A204.1 (cell line): ENCODE data around the gene VPS39.
"Not testable (repeated sequence)": the region's sequence is repeated elsewhere in the genome, so short reads cannot be mapped to it uniquely, and the experiment has no call there.

Source experiments
- FAIRE-seq: peaks from 2 replicates; lab custom pipeline; 2012; peaks lifted over from hg19 to GRCh38; lab: Jason Lieb, UNC

The VPS39 gene, protein sequence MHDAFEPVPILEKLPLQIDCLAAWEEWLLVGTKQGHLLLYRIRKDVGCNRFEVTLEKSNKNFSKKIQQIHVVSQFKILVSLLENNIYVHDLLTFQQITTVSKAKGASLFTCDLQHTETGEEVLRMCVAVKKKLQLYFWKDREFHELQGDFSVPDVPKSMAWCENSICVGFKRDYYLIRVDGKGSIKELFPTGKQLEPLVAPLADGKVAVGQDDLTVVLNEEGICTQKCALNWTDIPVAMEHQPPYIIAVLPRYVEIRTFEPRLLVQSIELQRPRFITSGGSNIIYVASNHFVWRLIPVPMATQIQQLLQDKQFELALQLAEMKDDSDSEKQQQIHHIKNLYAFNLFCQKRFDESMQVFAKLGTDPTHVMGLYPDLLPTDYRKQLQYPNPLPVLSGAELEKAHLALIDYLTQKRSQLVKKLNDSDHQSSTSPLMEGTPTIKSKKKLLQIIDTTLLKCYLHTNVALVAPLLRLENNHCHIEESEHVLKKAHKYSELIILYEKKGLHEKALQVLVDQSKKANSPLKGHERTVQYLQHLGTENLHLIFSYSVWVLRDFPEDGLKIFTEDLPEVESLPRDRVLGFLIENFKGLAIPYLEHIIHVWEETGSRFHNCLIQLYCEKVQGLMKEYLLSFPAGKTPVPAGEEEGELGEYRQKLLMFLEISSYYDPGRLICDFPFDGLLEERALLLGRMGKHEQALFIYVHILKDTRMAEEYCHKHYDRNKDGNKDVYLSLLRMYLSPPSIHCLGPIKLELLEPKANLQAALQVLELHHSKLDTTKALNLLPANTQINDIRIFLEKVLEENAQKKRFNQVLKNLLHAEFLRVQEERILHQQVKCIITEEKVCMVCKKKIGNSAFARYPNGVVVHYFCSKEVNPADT

DNA sequence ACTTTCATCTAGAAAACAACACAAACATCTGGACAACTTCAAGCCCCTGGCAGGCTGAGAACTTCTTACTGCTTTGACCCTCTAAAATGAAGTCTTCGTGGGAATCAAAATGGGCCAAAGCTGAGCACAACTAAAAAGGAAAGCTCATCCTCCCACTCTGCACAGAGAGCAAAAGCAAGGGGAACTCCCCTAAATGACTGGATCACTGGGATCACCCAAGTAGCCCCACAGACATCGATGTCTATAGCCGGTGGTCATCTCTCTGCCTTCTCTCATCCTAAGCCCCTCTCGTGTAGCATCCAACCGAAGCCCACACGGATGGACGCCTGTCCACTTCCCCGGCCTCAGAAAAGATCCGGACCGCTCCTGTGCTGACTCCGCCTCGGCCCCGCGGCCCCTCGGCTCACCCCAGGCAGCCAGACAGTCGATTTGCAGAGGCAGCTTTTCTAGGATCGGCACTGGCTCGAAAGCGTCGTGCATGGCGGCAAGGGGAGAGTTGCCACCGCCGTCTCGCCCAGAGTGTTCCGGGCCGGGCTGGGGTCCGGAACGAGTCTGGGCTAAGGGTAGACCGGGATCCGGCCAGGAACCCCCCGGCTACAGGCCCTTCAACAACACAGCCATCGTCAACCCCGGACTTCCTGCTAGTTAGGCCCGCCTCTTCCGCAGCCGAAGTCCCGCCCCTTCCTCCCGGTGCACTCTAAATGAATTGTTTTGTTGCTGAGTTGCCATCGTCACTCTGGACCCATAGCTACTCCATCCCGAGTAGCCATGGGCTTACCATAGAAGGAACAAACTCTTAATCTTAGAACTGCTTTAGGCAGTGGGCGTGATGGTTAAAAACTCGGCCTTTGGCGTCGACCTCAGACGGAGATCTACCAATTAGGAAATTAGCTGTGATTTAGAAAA lies at the start of gene VPS39:
Gene VPS39, minus strand, starts transcription at position 631 of the 906 bp plus-strand sequence. Its CDS starts 151 bp downstream, at position 480.
- FAIRE-seq = no peak

DNA sequence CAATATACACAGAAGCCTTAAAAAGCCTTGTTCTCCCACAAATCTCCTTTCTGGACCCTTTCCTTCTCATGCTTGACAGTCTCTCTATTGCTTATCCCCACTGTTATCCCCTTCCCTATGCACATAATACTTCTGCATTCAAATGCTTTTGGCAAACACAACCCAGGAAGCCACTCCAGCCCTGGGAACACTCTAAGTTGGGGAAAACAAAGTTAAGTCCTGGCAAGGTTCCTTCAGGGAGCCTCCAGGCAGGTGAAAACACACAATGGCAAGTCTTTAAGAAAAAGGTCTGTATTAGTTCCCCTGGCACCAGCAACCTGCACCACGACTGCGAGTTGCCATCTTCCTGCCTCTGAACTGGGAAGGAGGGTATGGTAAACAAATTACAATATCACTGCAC lies 45.2 kb upstream of the VPS39 start:
- no peak for FAIRE-seq

DNA sequence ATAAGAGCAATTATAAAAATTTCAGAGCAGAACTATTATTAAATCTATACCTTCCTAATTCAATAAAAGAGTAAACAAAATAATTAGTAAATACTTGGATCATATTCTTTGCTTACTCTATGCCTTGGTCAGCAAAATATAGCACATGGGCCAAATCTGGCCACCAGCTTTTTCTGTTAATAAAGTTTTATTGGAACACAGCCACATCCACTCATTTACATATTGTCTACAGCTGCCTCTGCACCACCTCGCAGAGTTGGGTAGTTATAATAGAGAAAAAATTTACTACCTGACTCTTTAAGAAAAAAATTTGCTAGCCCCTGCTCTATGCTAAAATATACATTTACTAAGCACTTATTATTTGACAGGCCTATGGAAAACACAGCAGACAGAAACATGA lies 32.7 kb upstream of the VPS39 start:
- no peak for FAIRE-seq

DNA sequence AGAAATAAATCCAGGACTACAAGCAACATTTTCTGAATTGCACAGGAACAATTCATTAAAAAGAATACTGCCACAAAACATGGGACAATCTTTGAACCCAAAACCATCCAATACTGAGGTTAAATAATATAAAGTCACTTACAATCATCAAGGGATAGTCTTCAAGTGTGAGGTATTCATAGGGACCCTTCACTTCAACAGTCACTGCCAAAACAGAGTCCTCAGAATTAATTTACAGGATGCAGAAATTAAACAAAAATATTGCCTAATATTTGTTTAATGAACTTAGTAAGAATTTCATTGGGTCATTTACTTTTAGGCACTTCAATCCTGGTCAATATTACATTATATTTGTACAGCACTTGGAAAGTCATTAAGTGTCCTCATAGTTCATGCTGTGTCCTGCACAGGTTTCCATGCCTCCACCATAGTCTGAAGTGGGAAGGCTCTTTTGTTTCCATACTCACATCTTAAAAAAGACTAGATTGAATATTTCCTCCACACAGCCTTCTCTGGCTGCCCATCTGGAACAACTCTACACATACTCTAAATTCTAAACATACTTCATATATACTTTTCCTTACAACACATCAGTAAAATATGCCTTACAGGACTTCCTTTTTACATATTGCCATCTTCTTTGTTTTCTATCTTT lies 31.6 kb upstream of the VPS39 start:
- FAIRE-seq = no peak

DNA sequence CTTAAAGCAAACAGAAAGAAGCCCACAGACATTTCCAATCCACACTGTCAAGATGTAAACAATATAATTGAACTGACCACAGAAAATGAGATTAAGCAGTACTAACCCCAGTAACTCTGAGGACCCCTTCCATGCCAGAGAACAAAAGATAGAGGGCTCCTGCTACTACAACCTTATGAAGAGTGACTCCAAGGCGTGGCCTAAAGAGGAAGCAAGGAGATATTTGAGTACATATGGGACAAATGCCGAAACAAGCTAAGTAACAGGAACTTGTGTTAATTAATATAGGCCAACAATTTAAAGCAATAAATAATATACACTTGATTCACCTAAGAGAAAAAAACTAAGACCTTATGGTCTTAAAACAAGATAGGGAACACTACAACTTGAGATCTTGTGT lies 25.0 kb upstream of the VPS39 start:
- no peak for FAIRE-seq

DNA sequence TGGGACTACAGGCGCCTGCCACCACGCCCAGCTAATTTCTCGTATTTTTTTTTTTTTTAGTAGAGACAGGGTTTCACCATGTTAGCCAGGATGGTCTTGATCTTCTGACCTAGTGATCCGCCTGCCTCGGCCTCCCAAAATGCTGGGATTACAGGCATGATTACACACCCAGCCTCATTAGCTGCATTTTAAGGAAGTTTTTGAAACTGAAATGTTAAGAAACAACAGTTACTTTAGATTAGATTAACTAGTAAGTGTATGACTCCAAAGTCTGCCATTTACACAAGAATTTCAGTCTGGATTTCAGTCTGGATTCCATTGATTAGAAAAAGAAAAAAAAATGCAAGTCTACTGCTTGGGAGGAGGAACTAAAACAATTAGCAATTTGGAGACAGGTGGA lies 24.5 kb upstream of the VPS39 start:
- no peak for FAIRE-seq

DNA sequence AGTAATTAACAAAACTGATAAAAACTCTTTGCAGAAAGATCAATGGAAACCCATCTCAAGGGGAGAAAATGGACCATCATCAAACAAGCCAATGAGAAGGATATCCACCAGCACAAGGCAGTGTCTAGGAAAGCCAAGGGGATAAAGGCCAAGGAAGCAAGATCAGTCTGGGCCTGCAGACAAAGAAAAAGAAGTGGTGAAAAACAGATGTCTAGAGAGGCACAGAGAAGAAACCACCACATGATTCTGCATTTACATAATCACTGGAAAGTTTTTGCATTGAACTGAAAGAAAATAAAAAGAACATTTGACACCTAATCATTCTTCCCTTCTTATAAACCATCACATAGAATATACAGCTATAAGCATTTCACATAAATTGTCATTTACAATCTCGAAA lies 23.0 kb upstream of the VPS39 start:
- no peak for FAIRE-seq

DNA sequence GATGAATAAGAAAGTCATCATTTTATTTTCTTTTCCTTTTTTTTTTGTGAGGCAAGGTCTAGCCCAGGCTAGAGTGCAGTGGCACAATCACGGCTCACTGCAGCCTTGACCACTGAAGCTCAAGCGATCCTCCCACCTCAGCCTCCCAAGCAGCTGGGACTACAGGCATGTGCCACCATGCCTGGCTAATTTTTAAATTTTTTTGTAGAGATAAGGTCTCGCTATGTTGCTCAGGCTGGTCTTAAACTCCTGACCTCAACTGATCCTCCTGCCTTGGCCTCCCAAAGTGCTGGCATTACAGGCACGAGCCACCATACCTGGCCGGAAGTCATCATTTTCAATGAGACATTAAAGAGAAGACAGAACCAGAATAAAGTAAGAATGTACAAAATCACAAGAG lies 20.9 kb upstream of the VPS39 start:
- FAIRE-seq = not testable (repeated sequence)

DNA sequence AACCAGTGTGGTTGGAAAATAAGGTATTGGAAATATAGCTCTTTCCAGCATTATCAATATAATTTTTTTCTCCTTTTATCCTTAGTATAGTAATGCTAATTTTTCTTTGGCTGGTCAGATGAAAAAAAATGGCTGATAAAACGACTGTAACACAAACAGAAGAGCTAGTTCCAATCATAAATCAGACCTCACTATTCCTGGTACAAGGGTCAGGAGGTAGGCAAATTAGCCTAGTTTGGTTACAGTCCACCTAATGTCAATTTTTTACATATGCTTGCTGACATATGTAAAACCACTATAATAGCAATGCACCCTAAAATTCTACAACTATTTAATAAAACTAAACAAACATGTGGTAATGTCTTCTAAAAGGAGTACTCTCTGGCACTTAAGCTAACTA lies 19.9 kb upstream of the VPS39 start:
- no peak for FAIRE-seq

DNA sequence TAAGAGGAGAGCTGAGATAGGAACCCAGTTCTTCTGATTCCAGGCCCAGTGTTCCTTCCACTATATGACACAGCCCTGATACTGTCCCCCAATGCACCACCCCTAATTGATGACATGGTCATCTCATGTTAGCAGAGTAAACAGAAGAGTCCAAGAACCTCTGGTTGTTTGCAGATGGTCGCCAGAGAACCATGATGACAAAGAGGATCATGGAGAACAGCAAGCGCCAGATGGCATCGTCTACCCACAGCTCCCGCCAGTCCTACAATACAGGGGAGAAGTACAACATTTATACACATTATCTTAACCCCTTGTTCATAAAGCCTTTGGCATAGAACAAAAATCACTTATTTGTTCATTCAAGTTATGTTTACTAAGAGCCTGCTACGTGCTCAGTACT lies 18.5 kb upstream of the VPS39 start:
- no peak for FAIRE-seq

DNA sequence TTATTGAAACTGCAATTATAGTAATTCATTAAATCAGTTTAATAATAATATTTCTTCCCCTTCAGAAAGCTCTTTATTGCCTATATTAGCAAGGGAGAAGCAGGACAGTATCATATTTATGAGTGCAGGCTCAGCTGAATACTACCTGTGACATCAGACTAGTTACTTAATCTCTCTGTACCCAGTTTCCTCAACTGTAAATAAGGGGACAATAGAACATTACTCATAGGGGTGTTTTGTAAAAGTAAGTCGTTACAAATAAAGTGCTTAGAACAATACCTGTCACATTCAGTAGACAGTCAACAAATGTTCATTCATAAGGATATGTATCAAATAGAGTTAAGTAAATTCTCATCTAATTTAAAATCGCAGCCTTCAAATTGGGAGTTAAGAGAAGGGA lies 12.1 kb upstream of the VPS39 start:
- FAIRE-seq = no peak

DNA sequence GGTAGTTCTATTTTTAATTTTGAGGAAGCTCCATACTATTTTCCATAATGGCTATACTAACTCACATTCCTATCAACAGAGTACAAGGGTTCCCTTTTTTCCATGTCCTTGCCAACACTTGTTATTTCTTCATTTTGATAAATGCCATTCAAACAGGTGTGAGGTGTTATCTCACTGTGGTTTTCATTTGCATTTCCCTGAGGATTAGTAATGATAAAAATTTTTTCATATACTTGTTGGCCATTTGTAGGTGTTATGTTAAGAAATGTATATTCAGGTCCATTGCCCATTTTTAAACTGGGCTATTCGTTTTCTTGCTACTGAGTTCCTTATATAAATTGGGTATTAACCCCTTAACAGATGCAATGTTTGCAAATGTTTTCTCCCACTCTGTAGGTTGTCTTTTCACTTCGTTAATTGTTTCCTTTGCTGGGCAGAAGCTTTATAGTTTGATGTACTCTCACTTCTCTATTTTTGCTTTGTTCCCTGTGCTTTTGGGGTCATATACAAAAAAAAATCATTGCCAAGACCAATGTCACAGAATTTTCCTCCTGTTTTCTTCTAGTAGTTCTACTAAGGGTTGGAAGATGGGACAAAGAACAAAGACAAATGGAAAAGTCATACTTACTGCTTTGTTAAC lies 11.0 kb upstream of the VPS39 start:
- FAIRE-seq = no peak

DNA sequence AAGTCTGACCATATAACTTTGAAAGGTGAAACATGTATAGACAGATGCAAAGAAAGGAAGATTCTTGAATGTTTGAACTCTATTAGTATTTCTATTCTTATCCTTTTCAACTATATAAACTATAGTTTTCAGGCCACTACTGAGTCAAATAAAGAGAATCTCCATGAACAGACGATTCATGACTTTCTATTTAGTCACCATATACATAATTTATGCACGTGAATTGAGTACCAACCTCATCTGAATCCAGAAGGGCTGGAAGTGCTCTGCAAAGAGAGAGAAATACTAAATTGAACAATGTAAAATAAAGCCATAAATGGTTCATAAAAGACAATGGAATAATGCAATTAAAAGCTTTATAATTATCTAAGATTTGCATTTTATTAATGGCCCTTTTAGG lies 9.5 kb upstream of the VPS39 start:
- no peak for FAIRE-seq

DNA sequence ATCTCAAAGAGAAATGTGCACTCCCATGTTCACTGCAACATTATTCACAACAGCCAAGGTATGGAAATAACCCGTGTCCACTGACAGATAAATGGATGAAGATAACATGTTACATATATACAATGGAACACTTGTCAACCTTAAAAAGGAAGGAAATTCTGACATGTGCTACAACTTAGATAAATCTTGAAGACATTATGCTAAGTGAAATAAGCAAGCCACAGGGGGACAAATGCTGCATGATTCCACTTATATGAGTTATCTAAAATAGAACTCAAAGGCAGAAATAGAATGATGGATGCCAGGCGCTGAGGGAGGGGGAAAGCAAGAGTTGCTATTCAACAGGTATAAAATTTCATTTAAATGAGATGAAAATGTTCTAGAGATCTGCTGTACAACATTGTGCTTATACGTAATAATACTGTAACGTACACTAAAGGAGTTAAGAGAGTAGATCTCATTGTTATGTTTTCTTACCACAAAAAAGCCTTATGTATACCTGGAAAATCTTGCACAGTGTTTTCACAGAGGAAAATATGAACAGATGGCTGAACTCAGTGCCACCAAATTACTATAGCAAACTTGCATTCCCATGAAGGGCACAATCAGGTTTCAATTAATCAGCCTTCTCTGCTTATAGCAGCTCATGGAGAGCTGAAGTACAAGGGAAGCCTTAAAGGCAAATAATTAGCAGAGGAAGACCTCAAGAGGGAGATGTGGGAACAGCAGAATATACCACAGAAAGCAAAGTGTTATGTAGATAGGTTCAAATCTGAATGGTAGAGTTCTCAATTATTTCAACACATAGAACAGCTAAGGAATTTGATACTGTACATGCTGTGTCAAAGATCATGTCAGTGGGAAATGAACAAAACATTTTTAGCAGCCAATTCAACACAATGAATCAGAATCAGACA lies 8.1 kb upstream of the VPS39 start:
- no peak for FAIRE-seq

DNA sequence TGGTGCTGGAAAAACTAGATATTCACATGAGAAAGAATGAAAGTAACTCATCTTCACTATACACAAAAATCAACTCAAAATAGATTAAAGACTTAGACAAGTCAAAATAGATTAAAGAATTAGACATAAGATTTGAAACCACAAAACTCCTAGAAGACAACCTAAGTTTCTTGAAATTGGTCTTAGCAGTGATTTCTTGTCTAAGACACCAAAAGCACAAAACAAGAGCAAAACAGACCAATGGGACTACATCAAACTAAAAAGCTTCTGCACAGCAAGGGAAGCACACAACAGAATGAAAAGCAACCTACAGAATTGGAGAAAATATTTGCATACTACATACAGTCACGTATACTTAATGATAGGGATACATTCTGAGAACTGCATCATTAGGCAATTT lies 6.5 kb upstream of the VPS39 start:
- FAIRE-seq = no peak

DNA sequence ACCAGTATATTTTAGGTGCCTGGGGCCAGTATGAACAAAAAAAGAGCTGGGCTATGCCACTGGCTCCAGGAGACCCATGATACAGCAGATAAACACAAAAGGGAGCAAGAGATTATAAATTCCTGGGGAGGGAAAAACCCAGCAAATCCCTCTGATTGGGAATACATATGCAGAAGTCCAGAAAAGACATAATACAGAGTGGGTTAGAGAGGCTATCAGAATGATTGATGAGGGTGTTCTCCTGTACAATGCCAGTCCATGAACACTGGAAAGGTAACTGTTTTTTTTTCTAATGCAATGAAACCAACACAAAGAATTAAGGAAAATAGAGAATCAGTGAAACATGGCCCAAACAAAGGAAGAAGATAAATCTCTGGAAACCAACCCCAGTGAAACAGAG lies 5.4 kb upstream of the VPS39 start:
- no peak for FAIRE-seq

DNA sequence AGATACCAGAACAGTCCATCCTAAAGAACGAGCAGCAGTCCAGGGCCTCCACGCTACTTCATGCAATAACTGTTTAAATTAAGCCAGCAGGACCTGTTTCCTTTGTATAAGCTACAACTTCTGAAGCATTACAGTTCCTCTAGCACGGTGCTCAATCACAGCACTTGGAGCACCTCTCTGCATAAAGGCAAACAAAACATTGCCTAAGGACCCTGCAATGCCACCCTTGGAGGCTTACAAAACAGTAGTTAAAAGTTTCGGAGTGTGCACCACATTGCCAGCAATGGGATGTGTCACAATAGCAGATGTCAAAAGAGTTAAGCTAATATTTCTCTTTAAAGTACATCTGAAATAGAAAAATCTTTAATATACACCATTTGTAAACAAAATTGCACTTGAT lies 2.6 kb upstream of the VPS39 start:
- no peak for FAIRE-seq

DNA sequence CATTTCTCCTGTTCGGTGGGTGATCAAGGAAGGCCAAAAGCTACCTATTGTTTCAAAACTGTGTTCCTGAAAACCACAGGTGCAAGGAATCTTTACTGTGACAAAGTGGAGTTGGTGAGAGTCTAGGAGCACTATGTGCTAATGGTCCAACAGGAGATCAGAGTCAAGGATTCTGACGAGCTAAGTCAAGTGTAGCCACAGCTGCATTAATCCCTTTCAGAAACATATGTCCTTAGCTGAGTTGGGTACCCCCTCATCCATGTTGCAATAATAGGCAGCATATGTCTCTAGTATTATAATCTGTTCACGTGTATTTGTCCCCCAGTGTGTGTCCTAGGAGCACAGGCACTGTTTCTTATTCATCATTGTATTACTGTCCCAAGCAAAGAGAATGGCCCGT lies 1.7 kb downstream of the VPS39 start:
- FAIRE-seq = no peak

DNA sequence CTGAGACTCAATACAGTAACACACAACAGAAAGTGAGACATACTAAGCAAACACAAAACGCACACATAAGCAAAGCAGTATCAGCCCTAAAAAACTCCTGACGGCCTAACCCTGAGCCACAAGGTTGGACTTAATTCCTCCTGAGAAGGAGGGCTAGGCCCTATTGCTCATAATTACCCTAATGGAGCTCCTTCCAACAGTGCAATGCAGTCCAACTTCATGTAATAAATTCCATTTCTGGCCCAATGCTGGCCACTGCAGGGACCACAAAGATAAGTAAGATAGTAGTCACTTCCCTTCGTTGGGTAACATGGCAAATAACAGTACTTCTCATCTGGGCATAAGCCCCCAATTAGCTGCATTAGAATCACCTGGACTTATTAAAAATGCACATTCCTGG lies 4.2 kb downstream of the VPS39 start:
- FAIRE-seq = no peak

DNA sequence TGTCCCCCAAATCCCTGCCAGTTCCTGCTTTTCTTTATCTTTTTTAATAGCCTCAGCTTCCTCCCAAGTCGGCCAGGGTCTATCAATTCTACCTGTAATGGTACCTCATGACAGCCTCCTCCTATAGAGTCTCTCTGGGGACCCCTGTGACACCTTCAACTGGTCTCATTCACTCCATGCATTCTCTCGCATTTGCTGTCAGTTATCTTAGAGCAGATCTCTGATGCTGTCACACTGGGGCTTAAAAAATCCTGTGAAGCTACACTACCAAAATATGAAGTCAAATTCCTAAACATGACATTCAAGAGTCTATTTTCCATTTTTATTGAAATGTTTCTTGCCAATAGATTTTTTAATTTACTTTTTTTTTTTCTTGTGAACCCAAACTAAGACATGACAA lies 5.5 kb downstream of the VPS39 start:
- FAIRE-seq = no peak
